ENCODE data around the gene SUCNR1.
A peak's percentile ranks its signal among the peaks of the same experiment; 100 is the strongest.
"Not testable (repeated sequence)": the region's sequence is repeated elsewhere in the genome, so short reads cannot be mapped to it uniquely, and the experiment has no call there.

The SUCNR1 gene

DNA sequence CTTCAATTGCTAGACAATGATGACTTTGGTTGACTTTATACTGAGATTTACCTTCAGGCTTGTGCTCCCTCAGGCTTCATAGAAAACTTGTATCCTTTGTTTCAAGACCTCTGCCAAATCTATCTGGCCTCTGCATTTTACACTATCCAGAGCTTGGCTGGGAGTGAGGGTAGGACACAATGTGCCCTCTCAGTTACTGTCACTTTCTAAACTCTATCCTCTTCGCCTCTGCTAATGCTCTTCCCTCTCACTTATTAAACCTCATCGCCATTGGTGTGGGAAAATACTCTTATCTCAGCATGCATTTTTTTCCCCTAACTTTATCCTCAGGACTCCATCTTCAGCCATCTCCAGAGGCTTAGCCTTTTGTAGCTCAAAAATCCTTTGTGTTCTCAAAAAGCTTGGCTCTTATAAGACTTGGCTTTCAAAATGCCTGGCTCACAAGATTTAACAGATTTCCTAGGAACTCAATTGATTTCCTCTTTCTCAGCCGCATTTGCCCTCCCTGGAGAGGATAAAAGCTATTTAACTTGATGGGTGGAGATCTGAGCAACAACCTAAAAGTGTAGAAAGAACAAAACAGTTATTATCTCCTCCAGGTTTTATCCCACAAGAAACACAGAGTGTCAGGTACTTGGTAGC is 28.3 kb downstream of the SUCNR1 start:
- DNase-seq: no peak

DNA sequence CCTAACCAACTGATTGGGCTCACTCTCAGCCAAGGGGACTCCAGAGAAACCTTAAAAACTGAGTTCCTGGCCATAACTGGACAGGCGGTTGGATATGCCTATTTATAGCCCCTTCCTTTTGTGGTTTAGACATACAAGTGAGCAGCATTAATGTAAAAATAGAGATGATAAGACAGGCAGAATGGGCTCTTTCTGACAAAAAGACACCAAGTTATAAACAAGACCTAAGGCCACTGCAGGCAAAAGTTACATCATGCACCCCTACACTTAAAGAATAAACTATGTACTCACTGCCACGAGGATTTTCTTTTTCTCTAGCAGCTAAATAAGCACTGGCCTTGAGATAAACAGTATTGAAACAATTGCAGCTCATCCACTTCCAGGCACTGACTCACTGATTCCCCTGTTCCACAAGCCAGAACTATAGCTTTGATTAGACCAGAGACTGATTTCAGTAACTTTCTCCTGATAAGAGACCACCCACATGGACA is 30.1 kb downstream of the SUCNR1 start:
- no peak for DNase-seq

DNA sequence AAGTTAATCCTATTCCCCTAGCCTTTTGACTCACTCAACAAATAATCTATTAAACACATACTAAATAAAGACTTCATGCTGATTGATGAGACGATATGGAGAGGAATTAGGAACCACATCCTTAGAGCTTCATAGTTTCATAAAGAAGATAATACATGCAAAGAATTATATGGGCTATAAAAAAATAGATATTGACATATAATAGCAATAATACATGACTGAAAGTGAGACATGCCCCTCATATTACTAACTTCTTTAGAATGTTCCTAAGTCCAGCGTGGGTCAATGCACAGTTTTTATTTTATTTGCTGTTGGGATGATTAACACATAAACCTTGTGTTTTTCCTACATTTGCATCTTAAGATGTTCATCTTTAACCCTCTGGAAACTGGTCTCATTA is 32.2 kb downstream of the SUCNR1 start:
- DNase-seq: no peak

DNA sequence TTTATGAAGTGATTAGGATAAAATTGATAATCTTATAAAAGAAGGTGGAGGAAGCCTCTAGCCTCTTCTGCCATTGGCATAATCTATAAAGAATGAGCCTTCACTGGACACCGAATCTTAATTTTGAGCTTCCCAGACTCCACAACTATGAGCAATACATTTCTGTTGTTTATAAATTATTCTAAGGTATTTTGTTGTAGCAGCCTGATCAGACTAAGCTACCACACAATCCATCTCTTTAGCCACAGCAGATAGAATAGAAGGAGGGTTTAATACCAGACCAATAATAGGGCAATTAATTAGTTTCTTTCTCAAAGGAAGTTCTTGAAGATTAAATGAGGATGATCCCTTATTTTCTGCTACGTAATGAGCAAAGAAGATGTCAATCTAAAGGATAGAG is 33.3 kb downstream of the SUCNR1 start:
- DNase-seq: no peak

DNA sequence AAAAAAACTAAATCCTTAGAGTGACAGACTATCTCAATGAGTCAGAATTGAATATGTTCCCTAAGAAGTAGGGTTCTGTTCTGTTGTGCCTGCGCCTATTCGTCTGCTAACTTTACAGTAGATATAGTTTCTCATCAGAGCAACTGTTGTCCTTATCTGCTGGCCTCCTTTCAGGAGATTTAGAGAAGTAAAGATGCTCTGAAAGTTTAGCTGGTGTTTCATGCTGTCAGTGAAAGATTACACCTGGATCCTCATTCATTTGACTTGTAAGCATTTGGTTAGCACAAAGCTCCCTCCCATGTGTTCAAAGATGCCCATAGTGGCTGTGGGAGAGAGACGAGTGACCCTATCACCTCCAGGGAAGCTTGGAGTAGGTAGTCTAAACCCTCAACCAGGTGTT is 35.0 kb downstream of the SUCNR1 start:
- no peak for DNase-seq

DNA sequence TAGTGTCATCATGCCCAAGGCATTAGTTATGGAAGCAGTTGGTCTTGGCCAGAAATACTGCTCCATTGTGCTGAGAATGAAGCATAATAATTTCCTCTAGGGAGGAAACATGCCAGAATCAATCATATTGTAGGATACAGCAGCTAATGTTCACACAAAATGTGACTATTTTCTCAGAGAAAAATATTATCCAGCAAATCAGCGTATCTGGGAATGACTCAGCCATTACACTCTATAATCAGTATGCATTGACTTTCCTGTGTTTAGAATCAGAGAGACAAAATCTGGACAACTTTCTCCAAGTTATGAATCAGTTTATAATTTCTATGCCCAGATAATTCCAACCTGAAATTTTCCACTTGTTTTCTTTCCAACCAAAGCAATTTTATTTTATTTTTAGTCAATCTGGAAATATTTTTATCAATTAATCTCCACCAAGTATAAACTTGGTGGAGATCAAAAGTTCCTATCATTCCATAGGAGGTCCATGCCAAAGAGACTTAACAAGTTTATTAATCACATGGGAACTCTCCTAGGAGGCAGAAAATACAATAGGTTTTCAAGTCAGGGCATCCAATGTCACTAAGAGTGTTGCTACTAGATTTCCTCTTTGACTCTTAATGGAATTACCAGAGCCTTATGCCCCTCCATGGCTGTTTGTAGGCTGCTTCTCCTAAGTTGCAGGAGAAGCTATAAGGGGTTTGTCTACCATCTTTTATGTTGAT is 36.4 kb downstream of the SUCNR1 start:
- no peak for DNase-seq

DNA sequence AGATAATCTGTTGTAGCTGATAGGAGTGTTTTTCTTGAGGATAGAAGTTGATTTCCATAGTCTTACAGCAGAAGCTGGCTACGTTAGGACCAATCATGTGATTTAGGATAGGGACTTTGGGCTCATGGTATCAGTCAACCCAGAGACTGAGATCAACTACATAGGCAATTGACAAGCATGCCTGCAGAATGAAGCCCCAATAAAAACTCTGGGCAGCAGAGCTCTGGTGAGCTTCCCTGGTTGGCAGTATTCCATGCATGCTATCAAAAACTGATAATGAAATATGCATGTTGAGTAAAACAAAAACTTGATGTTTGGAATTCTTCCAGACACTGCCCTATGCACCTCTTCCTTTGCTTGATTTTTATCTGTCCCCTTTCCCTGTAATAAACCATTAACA is 38.0 kb downstream of the SUCNR1 start:
- DNase-seq: no peak

DNA sequence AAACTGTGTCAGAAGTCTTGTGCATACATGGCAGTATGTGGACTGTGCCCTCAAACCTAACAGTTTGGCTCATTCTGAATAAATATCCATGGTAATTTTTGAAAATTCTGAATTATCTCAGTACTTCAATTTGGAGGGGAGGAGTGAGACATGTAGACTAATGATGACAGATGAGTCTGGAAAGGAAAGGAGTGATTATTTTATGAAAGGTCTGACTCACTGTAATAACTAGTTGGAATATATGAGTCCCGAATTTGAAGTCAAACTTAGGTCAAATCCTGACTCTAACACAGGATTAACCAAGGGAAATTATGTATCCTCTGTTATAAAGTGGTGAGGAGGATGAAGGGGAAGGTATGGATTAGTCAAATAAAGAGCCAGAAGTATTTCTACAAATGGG is 38.6 kb downstream of the SUCNR1 start:
- no peak for DNase-seq

DNA sequence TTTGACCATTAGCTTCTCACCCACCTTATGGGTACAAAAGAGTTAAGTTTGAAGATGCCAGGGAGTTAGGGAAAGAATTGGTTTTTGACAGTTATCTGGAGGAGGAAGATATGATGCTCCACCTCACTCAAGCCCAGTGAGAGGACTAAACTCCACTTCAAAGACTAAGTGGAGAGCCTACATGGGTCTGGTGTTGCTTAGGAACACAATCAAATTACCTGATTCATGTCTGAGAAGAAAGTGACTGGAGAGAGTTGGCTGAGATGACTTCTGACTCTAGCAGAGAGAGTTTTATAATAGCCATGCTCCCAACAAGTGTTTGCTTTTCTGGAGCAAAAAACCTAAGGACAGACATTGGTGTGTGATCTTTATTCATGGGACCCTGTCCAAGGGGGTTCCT is 43.3 kb downstream of the SUCNR1 start:
- DNase-seq: no peak

DNA sequence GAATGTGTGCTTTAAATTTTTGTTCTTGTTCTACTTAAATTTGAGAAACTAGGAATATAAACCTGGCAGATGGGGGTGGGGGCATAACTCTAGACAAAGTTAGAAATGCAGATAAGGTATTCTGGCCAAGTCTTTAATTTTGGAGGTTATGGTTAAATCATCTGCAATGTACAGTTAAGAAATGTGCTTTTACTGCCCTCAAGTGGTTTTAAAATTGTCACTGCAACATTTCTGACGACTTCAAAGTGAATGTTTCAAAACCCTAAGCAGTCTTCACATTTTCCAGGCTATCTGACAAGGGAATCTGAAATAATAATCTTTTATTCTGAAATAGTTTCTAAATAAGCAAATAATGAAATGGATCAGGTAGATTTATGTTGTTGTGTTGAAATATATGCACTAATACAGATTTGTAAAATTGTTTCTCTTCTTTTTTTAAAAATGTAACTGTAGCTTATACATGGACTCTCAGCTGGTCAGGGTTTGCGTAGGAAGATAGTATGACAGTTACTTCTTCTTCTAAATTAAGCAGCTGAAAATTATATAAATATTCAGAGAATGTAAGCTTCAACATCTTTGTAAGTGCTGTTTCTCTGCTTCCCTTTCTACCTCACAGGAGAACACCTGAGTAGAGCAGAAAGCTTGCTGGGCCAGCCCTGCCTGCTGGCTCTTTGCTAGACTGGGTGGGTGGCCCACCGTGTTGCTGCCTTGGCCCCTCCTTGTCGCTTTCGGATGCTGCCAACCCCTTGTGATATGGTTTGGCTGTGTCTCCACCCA is 45.0 kb downstream of the SUCNR1 start:
- peak; percentile 13 for DNase-seq

DNA sequence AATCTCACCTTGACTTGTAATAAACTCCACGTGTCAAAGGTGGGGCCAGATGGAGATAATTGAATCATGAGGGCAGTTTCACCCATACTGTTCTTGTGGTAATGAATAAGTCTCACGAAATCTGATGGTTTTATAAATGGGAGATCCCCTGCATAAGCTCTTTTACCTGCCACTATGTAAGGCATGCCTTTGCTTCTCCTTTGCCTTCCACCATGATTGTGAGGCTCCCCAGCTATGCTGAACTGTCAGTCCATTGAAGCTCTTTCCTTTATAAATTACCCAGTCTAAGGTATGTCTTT is 45.5 kb downstream of the SUCNR1 start:
- DNase-seq: no peak

DNA sequence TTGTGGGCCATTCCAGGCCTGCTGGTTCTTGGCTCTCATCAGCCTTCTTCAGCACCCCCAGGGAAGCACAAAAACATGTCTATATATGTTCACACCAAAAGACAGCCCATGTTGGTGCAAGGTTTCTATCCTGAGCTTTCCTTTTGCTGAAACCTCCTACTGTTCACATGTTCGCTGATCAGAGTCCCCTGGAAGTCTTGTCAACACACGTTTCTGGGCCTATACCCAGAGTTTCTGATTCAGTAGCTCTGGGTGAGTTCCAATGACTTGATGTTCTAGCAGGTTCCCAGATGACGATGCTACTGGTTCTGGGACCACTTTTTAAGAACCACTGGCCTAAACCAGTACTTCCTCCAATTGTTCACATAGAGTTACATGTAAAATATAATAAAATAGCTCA is 46.0 kb downstream of the SUCNR1 start:
- DNase-seq: no peak

DNA sequence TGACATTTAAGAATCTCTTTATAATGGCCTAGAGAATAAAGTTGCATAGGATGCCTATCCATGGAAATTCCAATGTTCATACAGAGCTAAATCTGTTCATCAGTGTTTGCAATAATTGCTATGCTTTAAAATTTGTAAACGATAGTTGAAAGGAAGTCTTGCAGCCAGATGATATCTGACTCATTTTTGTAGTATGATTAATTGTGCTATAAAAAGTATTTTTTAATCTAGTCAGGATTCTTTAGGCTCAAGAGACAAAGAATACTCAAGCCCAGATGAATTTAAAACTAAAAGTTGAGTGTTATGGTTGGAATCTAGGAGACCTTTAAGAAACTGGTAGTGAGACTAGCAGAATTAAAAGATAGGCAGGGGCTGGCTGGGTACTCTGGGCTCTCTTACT is 50.5 kb downstream of the SUCNR1 start:
- DNase-seq: no peak

DNA sequence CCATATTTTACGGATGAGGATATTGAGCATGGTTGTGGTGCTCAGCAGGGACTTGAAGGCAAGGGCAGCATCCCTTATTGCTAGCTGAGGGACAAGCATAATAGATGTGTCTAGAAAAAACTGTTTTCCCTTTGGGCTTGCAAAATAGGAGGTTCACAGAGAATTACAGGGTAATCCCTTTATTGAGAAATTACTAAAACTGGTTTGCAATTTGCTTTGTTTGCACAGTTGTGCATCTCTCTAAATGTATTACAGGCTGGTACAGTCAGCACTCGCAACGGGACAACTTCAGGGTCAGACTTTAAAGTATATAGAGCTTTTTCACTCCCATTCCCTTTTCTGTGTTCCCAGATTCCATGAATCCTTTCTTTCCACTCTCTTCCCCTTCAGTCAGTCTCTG is 51.3 kb downstream of the SUCNR1 start:
- DNase-seq: no peak

DNA sequence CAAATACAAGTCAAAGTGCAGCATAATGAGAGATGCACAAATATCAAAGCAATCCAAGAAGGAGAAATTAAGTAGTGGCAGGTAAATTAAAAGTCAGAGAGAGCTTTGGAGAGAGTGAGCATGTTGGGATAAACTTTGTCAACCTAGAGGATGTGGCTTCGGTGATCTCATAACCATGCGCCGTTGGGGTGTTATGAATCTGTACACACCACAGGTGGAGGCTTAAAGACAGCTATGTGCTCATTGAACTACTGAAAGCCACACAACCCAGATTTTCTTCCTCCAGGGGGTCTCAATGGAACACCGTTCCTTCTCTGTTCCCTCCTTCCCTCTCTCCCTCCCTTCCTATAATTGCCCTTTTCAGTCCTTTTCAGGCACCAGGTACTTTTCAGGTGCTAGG is 52.0 kb downstream of the SUCNR1 start:
- no peak for DNase-seq

DNA sequence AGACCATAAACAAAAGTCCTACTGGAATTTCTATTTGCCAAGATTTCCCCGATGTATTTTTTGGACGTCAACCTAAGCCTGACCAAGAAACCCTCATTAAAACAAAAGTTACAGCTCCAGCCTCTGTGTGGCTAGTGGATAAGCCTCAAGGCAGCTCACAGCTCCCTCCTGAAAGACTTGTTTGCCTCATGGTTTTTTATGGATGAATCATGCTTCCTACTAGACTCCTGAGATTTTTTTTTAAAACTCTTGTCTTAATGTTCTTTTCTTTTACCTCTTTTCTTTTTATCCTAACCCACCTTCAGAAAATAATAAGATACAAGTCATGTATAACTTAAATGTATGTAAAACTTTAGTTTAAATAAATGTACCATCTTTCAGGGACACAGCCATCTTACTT is 52.4 kb downstream of the SUCNR1 start:
- DNase-seq: no peak

DNA sequence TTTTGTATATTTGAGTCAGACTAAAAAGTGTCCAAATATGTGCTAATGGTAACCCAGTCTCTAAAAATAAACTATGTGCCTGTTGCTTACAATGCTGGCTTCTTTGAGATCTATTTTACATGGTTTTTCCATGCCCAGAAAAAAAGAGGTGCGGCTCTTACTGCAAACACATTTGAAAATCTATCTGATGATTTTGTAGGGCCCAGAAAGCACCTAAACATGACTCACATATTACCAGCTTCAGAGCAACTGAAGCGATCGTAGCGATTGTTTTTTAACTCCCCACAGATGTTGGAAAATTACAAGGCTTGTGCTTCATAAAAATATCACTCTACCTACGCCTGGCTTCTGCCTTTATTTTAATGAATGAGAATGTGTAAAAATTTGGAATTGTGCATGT is 53.5 kb downstream of the SUCNR1 start:
- DNase-seq: no peak

DNA sequence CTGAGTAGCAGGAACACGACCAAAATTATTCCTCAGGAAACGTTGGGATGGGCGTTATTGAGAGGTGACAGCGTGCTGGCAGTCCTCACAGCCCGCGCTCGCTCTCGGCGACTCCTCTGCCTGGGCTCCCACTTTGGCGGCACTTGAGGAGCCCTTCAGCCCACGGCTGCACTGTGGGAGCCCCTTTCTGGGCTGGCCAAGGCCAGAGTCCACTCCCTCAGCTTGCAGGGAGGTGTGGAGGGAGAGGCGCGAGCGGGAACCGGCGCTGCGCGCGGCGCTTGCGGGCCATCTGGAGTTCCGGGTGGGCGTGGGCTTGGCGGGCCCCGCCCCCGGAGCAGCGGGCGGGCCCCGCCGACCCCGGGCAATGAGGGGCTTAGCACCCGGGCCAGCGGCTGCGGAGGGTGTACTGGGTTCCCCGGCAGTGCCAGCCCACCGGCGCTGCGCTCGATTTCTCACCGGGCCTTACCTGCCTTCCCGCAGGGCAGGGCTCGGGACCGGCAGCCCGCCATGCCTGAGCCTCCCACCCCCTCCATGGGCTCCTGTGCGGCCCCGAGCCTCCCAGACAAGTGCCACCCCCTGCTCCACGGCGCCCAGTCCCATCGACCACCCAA is 54.6 kb downstream of the SUCNR1 start:
- DNase-seq: not testable (repeated sequence)

DNA sequence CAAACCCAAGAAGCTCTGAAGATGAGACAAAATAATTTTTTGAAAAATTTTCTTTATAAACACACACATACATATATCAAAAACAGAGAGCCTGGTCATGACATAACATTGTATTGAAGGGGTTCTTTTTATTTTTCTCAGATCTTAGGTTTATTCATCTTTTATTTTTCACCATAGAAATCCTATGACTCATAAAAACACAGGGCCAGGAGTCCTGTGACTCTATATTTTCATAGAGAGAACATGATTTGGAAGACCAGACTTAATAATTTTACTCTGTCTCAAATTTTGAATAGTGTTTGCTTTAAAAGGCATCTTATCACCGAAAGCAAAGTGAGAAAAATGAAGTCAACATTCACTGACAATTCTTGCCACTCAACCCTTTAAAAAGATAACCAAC is 57.7 kb downstream of the SUCNR1 start:
- no peak for DNase-seq

DNA sequence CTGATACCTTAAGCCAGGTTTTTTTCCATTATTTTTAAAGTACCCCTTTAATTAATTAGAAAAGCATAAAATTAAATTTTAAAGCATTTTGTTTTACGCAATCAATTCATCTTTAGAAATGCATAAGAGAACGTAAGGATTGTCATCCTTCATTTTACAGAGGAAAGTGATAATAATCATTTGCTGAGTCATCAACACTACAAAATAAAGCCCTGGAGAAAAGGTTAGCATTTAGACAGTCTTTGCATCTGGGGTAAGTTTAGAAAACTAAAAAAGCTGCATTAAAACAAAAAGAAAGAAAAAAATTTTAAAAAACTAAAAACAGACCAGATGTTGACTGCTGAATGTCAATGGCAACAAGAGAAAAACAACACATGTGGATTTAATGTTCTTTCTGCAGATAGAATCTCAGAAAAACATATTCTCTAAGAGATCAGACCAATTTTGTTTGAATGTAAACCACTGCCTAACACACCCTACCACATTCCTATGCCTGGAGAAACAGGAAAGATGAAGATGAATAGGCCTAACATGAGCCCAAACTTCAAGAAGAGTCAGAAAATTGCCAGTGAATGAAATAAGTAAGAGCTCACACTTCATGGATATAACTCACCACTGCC is 59.9 kb downstream of the SUCNR1 start:
- DNase-seq: no peak

All from NCI-H446 treated with DMSO at 0.1 percent for 48 hours (cell line).